Measurements from ENCODE around the gene AUNIP. TPM values are rescaled to one million over a fixed set of nuclear protein-coding genes. Genes with fewer than 3 reads are reported as not detected.
"Not testable (repeated sequence)": the region's sequence is repeated elsewhere in the genome, so short reads cannot be mapped to it uniquely, and the experiment has no call there.

Gene AUNIP
- total RNA-seq, 1 donor: 0.94 TPM

DNA sequence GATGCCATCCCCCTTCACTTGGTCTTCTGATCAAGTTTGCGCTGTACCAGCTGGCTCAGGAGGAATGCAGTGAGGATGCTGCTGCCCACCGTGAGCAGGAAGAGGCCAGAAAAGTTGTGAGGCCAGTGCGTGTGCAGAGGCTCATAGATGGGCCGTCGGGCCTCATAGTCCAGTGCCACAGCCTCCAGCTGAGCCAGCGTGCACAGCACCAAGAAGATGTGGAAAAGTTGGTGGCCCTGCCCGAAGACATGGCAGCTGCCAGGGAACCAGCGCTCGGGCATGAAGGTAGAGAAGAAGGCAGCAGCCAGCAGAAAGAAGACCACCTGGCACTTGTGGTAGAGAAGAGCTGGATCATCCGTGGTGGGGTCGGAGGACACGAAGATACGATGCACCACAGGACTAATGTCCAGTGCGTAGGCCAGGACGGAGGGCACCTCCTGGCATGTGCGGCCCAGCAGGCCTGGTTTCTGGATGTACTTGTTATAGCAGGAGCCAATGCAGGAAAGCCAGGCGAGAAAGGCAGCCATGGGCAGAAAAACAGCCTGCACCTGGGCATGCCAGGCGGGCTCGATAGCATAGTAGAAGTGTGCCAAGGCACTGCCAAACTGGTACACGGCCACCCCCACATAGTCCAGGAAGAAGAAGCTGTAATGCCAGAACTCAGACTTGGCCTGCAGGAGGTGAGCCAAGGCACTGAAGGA lies 3.7 kb upstream of the AUNIP start:
- peaks cover 40% of the 10 kb centered on the region for H3K4me1 ChIP-seq (ENCODE audit: insufficient read depth, low read length)
- H3K27me3 ChIP-seq (ENCODE audit: insufficient read depth, low read length): no peaks in the 10 kb centered on the region
- no peaks in the 10 kb centered on the region for H3K9me3 ChIP-seq (ENCODE audit: low read depth, low read length)
- no peak overlapping the region for H3K4me3 ChIP-seq (ENCODE audit: low read length)

DNA sequence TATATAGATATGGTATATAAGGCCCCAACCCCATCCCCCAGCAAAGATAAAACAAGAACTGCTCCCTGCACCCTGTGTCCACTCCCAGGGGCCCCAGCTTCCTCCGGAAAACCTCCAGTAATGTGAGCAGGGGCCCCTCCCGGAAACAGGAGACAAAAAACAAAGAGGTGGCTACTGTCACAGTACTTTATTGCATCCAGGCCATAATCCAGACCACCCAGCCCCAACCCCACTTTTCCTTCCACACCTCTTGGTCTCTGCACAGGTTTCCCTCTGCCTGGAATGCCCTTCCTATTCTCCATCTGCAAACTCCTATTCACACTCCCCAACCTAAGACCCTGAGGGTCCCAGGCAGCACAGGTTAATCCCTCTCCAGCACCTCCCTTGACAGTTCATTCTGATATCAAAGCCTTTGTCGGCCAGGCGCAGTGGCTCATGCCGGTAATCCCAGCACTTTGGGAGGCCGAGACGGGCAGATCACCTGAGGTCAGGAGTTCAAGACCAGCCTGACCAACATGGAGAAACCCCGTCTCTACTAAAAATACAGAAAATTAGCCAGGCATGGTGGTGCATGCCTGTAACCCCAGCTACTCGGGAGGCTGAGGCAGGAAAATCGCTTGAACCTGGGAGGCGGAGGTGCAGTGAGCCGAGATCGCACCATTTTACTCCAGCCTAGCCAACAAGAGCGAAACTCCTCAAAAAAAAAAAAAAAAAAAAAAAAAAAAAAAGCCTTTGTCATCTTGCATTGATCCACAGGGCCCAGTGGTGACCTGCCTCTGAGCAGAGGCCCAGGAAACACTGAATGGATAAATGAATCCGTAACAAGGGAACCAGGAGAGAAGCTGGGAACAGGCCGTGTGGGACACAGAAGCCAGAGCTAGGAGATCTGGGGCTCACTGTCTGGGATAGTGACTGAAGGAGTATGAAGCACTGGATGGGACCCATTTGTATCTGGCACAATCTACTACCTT lies 2.3 kb upstream of the AUNIP start:
- Histone ChIP-seq H3K4me1 (ENCODE audit: insufficient read depth, low read length) (peaks cover 40% of the 10 kb centered on the region), H3K27me3 (ENCODE audit: insufficient read depth, low read length) (no peaks in the 10 kb centered on the region), H3K9me3 (ENCODE audit: low read depth, low read length) (no peaks in the 10 kb centered on the region), H3K4me3 (ENCODE audit: low read length) (no peak overlapping the region)

DNA sequence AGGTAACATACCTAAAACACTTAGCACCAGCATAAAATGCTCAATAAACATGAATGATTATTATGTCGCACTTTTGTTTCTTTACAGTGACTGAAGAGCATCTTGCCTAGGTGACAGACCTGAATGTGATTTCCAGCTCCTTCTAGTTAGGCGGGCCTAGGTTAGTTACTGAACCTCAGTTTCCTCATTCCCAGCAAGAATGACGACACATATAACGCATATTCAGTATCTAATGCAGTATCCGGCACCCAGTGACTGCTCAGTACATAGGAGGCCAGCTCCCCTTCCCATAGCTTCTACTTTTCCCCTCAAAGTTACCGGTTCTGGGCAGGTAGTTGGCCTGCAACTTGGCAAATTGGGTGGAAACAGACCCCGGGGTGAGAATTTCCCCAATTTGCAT lies 763 bp downstream of the AUNIP start:
- H3K4me1 ChIP-seq (ENCODE audit: insufficient read depth, low read length): peaks cover 40% of the 10 kb centered on the region
- no peaks in the 10 kb centered on the region for H3K27me3 ChIP-seq (ENCODE audit: insufficient read depth, low read length)
- H3K9me3 ChIP-seq (ENCODE audit: low read depth, low read length): no peaks in the 10 kb centered on the region
- H3K4me3 ChIP-seq (ENCODE audit: low read length): peak overlapping the region; percentile 76

DNA sequence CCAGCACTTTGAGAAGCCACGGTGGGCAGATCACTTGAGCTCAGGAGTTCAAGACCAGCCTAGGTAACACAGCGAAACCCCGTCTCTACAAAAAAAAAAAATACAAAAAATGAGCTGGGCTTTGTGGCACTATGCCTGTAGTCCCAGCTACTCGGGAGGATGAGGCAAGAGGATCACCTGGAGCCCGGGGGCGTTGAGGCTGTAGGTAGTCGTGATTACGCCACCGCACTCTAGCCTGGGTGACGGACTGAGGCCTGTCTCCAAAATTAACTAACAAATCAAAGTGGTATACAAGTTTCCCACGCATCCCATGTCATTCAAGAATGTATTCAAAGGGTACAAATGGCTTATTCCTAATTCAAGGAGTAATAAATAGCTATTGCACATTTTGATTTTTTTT lies 2.4 kb downstream of the AUNIP start:
- Histone ChIP-seq H3K27me3 (ENCODE audit: insufficient read depth, low read length) (no peaks in the 10 kb centered on the region), H3K9me3 (ENCODE audit: low read depth, low read length) (no peaks in the 10 kb centered on the region), H3K4me3 (ENCODE audit: low read length) (no peak overlapping the region), H3K4me1 (ENCODE audit: insufficient read depth, low read length) (peaks cover 33% of the 10 kb centered on the region)

DNA sequence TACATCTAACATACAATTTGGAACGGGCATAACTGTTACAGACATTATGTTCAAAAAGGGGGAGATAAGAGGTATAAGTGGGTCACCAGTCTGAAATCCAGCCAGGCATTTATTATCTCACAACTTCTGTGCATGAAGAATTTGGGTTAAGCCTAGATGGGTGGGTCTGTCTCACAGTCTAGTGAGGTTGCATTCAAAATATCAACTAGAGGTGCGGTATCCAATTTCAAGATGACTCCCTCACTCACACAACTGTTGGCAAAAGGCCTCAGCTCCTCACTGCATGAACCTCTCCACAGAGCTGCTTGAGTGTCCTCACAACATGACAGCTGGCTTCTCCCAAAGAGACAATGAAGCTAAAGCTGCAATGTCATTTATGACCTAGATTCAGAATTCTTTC lies 4.7 kb downstream of the AUNIP start:
- H3K9me3 ChIP-seq (ENCODE audit: low read depth, low read length): no peaks in the 10 kb centered on the region
- no peaks in the 10 kb centered on the region for H3K27me3 ChIP-seq (ENCODE audit: insufficient read depth, low read length)
- H3K4me3 ChIP-seq (ENCODE audit: low read length): no peak overlapping the region
- peaks cover 10% of the 10 kb centered on the region for H3K4me1 ChIP-seq (ENCODE audit: insufficient read depth, low read length)

DNA sequence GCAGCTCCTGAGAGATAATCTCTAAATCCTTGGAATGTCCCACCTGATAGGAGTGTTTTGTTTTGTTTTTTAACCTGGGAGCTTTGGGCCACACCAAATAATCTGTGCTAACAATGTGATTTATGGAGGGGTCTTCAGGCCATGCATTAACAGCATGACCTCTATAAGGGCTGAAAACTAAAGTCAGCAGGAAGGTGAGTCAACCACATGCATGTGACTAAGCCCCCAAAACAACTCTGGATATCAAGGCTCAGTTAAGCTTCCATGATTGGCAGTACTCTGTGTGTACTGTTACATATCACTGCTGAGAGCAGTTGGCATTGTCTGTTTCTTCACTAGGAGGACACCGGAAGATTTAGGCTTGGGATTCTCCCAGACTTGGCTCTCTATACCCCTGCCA lies 10.7 kb downstream of the AUNIP start:
- H3K4me1 ChIP-seq (ENCODE audit: insufficient read depth, low read length): peaks cover 4% of the 10 kb centered on the region
- H3K27me3 ChIP-seq (ENCODE audit: insufficient read depth, low read length): no peaks in the 10 kb centered on the region
- H3K9me3 ChIP-seq (ENCODE audit: low read depth, low read length): no peaks in the 10 kb centered on the region
- no peak overlapping the region for H3K4me3 ChIP-seq (ENCODE audit: low read length)

DNA sequence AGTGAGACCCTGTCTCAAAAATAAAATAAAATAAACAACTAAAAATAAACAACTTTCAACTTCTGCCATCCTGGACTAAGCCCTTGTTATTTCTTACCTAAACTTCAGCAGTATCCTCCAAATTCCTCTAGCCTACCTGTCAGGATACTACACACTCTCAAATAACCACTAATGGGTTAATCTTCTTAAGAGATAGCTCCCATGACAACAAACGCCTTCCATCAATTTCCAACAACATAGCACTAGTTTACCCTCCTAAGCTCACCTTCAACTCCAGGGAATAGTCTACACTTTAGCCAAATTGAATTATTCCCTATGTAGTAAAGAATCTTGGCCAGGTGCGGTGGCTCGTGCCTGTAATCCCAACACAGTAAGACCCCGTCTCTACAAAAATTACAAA lies 11.3 kb downstream of the AUNIP start:
- Histone ChIP-seq H3K4me3 (ENCODE audit: low read length) (no peak overlapping the region), H3K27me3 (ENCODE audit: insufficient read depth, low read length) (no peaks in the 10 kb centered on the region), H3K4me1 (ENCODE audit: insufficient read depth, low read length) (peaks cover 4% of the 10 kb centered on the region), H3K9me3 (ENCODE audit: low read depth, low read length) (no peaks in the 10 kb centered on the region)

DNA sequence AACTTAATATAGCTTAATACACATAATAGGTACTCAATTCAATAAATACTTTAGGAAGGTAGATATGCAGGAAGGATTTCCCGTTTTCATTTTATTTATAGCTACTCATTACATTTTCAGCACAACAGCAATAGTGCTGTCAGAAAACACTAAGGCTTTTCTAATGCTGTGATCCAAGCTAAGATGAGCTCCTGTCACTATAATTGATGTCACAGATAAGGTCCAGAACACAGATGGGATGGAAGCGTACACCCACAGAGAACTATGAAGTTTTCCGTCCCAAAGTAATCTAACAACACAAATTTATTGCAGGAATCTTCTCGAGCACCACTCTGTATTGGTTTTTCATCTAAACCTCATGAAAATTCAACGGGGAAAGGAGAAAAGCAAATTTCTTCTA lies 13.6 kb downstream of the AUNIP start:
- Histone ChIP-seq H3K4me1 (ENCODE audit: insufficient read depth, low read length) (peaks cover 4% of the 10 kb centered on the region), H3K9me3 (ENCODE audit: low read depth, low read length) (no peaks in the 10 kb centered on the region)

DNA sequence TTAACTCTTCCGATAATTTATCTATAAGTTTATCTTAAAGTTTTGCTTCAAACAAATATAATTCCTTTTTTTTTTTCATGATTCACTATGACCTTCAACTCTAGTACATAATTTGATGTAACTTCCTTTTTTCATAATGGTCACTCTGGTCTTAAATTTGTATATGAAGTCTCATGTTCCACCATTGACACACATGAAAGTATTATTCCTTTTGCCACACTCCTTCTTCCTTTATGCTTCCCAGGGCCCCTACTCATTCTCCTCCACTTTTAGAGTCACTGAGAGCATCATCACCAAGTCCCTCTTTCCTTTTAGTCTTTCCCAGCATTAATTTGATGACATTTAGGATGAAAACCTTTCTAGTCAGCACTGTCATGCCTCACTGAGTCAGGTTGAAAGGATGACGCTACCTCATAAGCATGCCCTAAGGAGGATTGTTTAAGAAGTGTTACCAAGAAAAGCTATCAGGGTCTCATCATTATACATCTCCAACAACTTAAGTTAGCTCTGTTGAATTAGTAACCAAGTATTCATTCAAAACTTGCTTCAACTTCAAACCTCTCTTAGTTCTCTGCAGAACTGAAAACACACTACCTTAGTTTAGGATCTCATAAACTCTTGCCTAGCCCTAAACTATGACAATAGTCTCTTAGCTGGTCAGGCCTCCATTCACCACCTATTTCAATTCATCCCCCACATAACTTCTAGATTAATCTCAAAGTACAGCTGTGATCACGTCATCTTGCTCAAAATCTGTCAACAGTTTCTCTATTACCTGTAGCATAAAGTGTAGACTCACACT lies 14.5 kb downstream of the AUNIP start:
- no peaks in the 10 kb centered on the region for H3K27me3 ChIP-seq (ENCODE audit: insufficient read depth, low read length)
- H3K9me3 ChIP-seq (ENCODE audit: low read depth, low read length): no peaks in the 10 kb centered on the region
- H3K4me3 ChIP-seq (ENCODE audit: low read length): no peak overlapping the region
- H3K4me1 ChIP-seq (ENCODE audit: insufficient read depth, low read length): peaks cover 4% of the 10 kb centered on the region

More for the DNA sequence above, 13.6 kb downstream of the AUNIP start:
- no peaks in the 10 kb centered on the region for H3K27me3 ChIP-seq (ENCODE audit: insufficient read depth, low read length)
- H3K4me3 ChIP-seq (ENCODE audit: low read length): no peak overlapping the region

DNA sequence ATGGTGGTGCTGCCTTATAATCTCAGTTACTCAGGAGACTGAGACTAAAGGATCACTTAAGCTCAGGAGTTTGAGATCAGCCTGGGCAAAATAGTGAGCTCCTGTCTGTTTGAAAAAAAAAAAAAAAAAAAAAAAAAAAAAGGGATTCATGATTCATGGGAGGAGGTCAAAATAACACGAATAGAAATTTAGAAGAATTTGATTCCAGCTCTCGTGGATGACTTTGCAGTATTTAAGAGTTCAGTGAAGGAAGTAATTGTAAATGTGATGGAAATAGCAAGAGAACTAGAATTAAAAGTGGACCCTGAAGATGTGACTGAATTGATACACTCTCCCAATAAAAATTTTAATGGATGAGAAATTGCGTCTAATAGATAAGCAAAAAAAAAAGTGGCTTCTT lies 15.8 kb downstream of the AUNIP start:
- H3K27me3 ChIP-seq (ENCODE audit: insufficient read depth, low read length): no peaks in the 10 kb centered on the region
- H3K4me3 ChIP-seq (ENCODE audit: low read length): no peak overlapping the region
- H3K9me3 ChIP-seq (ENCODE audit: low read depth, low read length): no peaks in the 10 kb centered on the region
- H3K4me1 ChIP-seq (ENCODE audit: insufficient read depth, low read length): peaks cover 4% of the 10 kb centered on the region

DNA sequence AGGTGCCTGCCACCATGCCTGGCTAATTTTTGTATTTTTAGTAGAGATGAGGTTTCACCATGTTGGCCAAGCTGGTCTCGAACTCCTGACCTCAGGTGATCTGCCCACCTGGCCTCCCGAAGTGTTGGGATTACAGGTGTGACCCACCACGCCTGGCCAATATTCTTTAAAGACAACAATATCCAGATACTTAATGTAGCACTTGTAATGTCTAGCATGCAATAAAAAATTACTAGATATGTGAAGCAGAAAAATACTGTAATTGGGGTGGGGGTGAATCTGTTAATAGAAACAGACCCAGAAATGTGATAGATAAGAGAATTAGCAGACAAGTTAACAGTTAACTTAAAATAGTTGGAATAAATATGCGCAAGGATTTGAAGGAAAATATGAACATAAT lies 19.4 kb downstream of the AUNIP start:
- H3K9me3 ChIP-seq (ENCODE audit: low read depth, low read length); H3K4me1 ChIP-seq (ENCODE audit: insufficient read depth, low read length); H3K4me3 ChIP-seq (ENCODE audit: low read length); H3K27me3 ChIP-seq (ENCODE audit: insufficient read depth, low read length): not testable (repeated sequence)

DNA sequence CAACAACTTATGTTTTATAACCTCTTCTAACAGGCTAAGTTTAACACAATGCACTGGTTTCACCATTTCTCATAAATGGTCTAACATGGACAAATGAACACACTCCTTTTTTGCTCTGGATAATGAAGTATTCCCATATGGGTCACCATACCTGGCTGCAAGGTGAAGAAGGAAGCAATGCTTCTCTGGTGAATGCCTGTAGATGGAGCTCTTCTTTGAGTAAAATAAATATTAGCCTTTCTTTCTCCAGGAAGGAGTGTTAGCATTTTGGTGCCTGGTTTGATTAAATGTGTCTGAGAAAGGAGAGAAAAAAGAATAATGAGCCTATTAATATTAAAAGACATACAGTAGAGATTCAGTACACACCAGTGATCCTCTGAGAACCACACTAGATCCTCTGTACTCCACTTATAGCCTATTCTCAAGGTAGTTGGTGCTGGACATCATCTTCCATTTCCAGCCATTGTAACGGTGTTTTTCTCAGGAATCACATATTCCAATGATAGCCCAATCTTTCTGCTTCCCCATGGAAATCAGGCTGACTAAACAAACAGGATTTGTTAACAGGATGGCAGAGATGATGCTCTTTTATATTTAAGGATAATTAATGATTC lies 21.9 kb downstream of the AUNIP start:
- Histone ChIP-seq H3K9me3 (ENCODE audit: low read depth, low read length) (no peaks in the 10 kb centered on the region), H3K4me3 (ENCODE audit: low read length) (no peak overlapping the region), H3K27me3 (ENCODE audit: insufficient read depth, low read length) (no peaks in the 10 kb centered on the region), H3K4me1 (ENCODE audit: insufficient read depth, low read length) (no peaks in the 10 kb centered on the region)

DNA sequence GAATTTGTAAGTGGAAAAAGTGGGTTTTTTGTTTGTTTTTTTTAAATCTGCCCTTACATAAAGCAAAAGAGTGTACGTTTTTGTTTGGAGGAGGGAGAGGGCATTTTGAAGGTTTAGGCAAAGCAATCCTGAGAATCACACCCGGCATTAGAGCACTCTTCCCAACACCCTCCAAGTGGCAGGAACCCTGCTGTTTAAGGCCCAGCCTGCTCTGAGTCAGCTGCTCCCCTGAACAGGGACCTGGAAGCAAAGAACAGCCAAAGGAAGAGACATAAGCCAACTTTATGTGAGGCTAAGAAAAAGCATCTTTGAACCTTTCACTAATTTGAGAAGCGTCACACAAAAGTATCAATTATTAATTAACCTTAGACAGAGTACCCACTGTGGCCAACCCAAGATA lies 22.6 kb downstream of the AUNIP start:
- H3K9me3 ChIP-seq (ENCODE audit: low read depth, low read length): no peaks in the 10 kb centered on the region

DNA sequence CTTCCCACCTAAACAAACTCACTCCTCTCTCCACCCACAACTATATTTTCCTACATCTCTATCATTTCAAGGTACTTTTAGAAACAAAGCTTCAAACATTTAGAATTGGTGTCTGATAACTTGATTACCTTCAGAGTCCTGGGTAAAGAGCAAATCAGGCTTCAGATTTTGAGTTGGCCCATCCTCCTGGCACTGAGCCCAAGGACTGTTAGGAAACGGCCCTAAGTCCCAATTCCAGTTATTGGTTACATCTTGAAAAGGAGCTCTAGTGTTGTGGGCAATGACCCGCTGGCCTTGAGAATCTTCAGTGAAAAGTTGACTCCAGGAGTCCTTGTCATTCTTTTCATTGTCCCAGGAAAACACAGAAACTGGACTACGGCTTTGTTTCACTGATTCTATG lies 24.4 kb downstream of the AUNIP start:
- Histone ChIP-seq H3K4me1 (ENCODE audit: insufficient read depth, low read length) (no peaks in the 10 kb centered on the region), H3K4me3 (ENCODE audit: low read length) (no peak overlapping the region), H3K9me3 (ENCODE audit: low read depth, low read length) (no peaks in the 10 kb centered on the region), H3K27me3 (ENCODE audit: insufficient read depth, low read length) (no peaks in the 10 kb centered on the region)

More for the DNA sequence above, 22.6 kb downstream of the AUNIP start:
- Histone ChIP-seq H3K27me3 (ENCODE audit: insufficient read depth, low read length) (no peaks in the 10 kb centered on the region), H3K4me1 (ENCODE audit: insufficient read depth, low read length) (no peaks in the 10 kb centered on the region), H3K4me3 (ENCODE audit: low read length) (no peak overlapping the region)

DNA sequence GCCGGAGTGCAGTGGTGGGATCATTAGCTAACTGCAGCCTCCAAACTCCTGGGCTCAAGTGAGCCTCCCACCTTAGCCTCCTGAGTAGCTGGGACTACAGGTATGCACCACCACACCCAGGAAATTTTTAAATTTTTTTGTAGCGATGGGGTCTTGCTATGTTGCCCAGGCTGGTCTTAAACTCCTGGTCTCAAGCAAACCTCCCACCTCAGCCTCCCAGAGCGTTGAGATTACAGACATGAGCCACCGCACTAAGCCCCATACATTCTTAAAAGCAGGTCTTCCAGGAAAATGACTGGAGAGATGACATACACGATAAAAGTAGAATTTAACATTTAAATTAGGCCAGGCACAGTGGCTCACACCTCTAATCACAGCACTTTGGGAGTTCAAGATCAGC lies 26.1 kb downstream of the AUNIP start:
- H3K27me3 ChIP-seq (ENCODE audit: insufficient read depth, low read length): no peaks in the 10 kb centered on the region

More for the DNA sequence above, 26.1 kb downstream of the AUNIP start:
- Histone ChIP-seq H3K4me1 (ENCODE audit: insufficient read depth, low read length) (no peaks in the 10 kb centered on the region), H3K9me3 (ENCODE audit: low read depth, low read length) (no peaks in the 10 kb centered on the region), H3K4me3 (ENCODE audit: low read length) (no peak overlapping the region)

All from mononuclear cell (primary cell).